Small intestine (tissue), 7 donors: ENCODE data around the gene RASL12. TPM values are rescaled to one million over a fixed set of nuclear protein-coding genes. Genes with fewer than 3 reads are reported as not detected.
A peak's percentile ranks its signal among the peaks of the same experiment; 100 is the strongest.

Source experiments
- DNase-seq, 2 donors: peaks; one replicate each; pipeline versions ENCODE4 v3.0.0 to v3.0.0-alpha.2; 2013
- FAIRE-seq: peaks from 2 replicates; lab custom pipeline; 2012; peaks lifted over from hg19 to GRCh38; lab: Jason Lieb, UNC
- H3K27ac ChIP-seq, 3 donors: one replicate each; pipeline ENCODE4 v1.5.1; 2013; ENCODE audit warnings: low read length in 2 of 3, mild to moderate bottlenecking in 2 of 3, control low read depth in 1 of 3, inconsistent platforms in 1 of 3, low read depth in 1 of 3, moderate library complexity in 1 of 3
- H3K27me3 ChIP-seq, 3 donors: one replicate each; pipeline ENCODE4 v1.6.1; 2013; ENCODE audit warnings: low read length in 3 of 3, inconsistent platforms in 1 of 3; ENCODE audit not compliant: control insufficient read depth in 3 of 3, insufficient read depth in 3 of 3
- H3K36me3 ChIP-seq, 3 donors: one replicate each; pipeline ENCODE4 v1.6.1; 2013; ENCODE audit warnings: low read length in 3 of 3, inconsistent platforms in 1 of 3, low read depth in 1 of 3, mild to moderate bottlenecking in 1 of 3, moderate library complexity in 1 of 3; ENCODE audit not compliant: control insufficient read depth in 3 of 3, insufficient read depth in 2 of 3
- H3K4me1 ChIP-seq, 3 donors: one replicate each; pipeline ENCODE4 v1.6.1; 2013; ENCODE audit warnings: low read length in 2 of 3, inconsistent platforms in 1 of 3, low read depth in 1 of 3, mild to moderate bottlenecking in 1 of 3, moderate library complexity in 1 of 3; ENCODE audit not compliant: control insufficient read depth in 3 of 3, insufficient read depth in 2 of 3
- H3K4me3 ChIP-seq, 3 donors: one replicate each; pipeline ENCODE4 v1.5.1; 2013; ENCODE audit warnings: low read length in 3 of 3, control low read depth in 1 of 3, inconsistent platforms in 1 of 3, low read depth in 1 of 3, mild to moderate bottlenecking in 1 of 3, moderate library complexity in 1 of 3
- H3K9me3 ChIP-seq, 2 donors: one replicate each; pipeline ENCODE4 v1.6.1; 2013; ENCODE audit warnings: low read depth in 1 of 2, low read length in 1 of 2; ENCODE audit not compliant: control insufficient read depth in 2 of 2, insufficient read depth in 1 of 2
- WGBS, 3 donors: extraction: QIAGEN DNeasy Blood & Tissue Kit; methylation state at CpG; one replicate each; pipeline ENCODE4 v1.1.7; 2013; 5-methylcytosine and 5-hydroxymethylcytosine counted together
- polyA plus RNA-seq, 4 donors: library from polyadenylated mRNA; stranded (reverse) in 3 of 4; unstranded in 1 of 4; fragments of 200-250 nt in 3 of 4; fragments of 120-200 nt in 1 of 4; gene quantifications; one replicate each; pipeline versions ENCODE4 v1.2.1 to v1.2.3, GENCODE V29; 2013
- donor health status: healthy with polysubstance abuse.
- donor health status: control.
- donor health status: control.
- donor health status: Bipolar disorder and iron deficiency.
- donor health status: healthy.

RASL12 gene
- polyA plus RNA-seq, 4 donors = 0.45 to 7.7 (median 2.2) TPM

- Histone ChIP-seq H3K36me3 (peaks cover 0 to 8% (median 0%) of the 10 kb centered on the region in 3 donors), H3K27me3 (no peaks in the 10 kb centered on the region), H3K4me3 (no peak overlapping the region), H3K4me1 (peaks cover 0 to 71% (median 21%) of the 10 kb centered on the region in 3 donors), H3K27ac (peak overlapping the region; percentile 83 to 96 (median 91)), H3K9me3 (no peaks in the 10 kb centered on the region)
- 33 to 60% (median 47%) methylated on average over 13 of the region's 13 CpGs for WGBS, 3 donors
- no peak for FAIRE-seq
- peak; percentile 52 to 54 for DNase-seq
Observed at GRCh38 chr15:65087873-65088642, 20.3 kb upstream of the RASL12 start.

GRCh38 chr15:65087411-65087810 is 19.6 kb upstream of the RASL12 start:
- Histone ChIP-seq H3K4me1 (peaks cover 0 to 71% (median 21%) of the 10 kb centered on the region in 3 donors), H3K27me3 (no peaks in the 10 kb centered on the region), H3K36me3 (peaks cover 0 to 4% (median 0%) of the 10 kb centered on the region in 3 donors), H3K9me3 (no peaks in the 10 kb centered on the region), H3K27ac (peak overlapping the region; percentile 41 to 96 (median 91)), H3K4me3 (no peak overlapping the region)
- DNase-seq (peak; percentile 28 to 32), FAIRE-seq (no peak)
- WGBS, 3 donors = 83 to 88% (median 83%) methylated on average over 3 of the region's 3 CpGs

- no peak for FAIRE-seq
Observed at GRCh38 chr15:65086680-65087111, 18.9 kb upstream of the RASL12 start.

GRCh38 chr15:65085990-65086679 is 18.3 kb upstream of the RASL12 start:
- H3K9me3 ChIP-seq = no peaks in the 10 kb centered on the region
- peaks cover 0 to 4% (median 0%) of the 10 kb centered on the region in 3 donors for H3K27me3 ChIP-seq
- peaks cover 0 to 74% (median 21%) of the 10 kb centered on the region in 3 donors for H3K4me1 ChIP-seq
- peak; percentile 46 to 63 for DNase-seq
- H3K36me3 ChIP-seq = peaks cover 0 to 4% (median 0%) of the 10 kb centered on the region in 3 donors
- H3K27ac ChIP-seq = no peak overlapping the region
- no peak for FAIRE-seq
- H3K4me3 ChIP-seq = no peak overlapping the region
- 85 to 91% (median 87%) methylated on average over 6 of the region's 6 CpGs for WGBS, 3 donors

More at GRCh38 chr15:65086680-65087111, 18.9 kb upstream of the RASL12 start:
- H3K9me3 ChIP-seq = no peaks in the 10 kb centered on the region
- no peak overlapping the region for H3K4me3 ChIP-seq
- no peak for DNase-seq
- peaks cover 0 to 4% (median 0%) of the 10 kb centered on the region in 3 donors for H3K36me3 ChIP-seq
- 62 to 73% (median 71%) methylated on average over 6 of the region's 6 CpGs for WGBS, 3 donors
- peaks cover 0 to under 1% (median 0%) of the 10 kb centered on the region in 3 donors for H3K27me3 ChIP-seq
- peaks cover 0 to 73% (median 21%) of the 10 kb centered on the region in 3 donors for H3K4me1 ChIP-seq
- H3K27ac ChIP-seq = peak overlapping the region in 1 of 3 donors; percentile 91

- H3K27ac ChIP-seq = no peak overlapping the region
- H3K27me3 ChIP-seq = peaks cover 0 to 4% (median 0%) of the 10 kb centered on the region in 3 donors
- no peak overlapping the region for H3K4me3 ChIP-seq
- WGBS, 3 donors = 78 to 84% (median 79%) methylated on average over 8 of the region's 8 CpGs
- H3K4me1 ChIP-seq = peaks cover 0 to 70% (median 21%) of the 10 kb centered on the region in 3 donors
- FAIRE-seq = no peak
- DNase-seq = no peak
- peaks cover 0 to 1% (median 0%) of the 10 kb centered on the region in 3 donors for H3K36me3 ChIP-seq
- H3K9me3 ChIP-seq = no peaks in the 10 kb centered on the region
Observed at GRCh38 chr15:65085207-65085753, 17.5 kb upstream of the RASL12 start.

GRCh38 chr15:65084500-65085206 is 16.9 kb upstream of the RASL12 start:
- Histone ChIP-seq H3K27me3 (peaks cover 0 to 4% (median 0%) of the 10 kb centered on the region in 3 donors), H3K27ac (peak overlapping the region in 1 of 3 donors; percentile 28), H3K36me3 (no peaks in the 10 kb centered on the region), H3K9me3 (no peaks in the 10 kb centered on the region), H3K4me1 (peaks cover 0 to 64% (median 19%) of the 10 kb centered on the region in 3 donors), H3K4me3 (no peak overlapping the region)
- no peak for FAIRE-seq
- DNase-seq = peak in 1 of 2 donors; percentile 79
- WGBS, 3 donors = 78 to 85% (median 83%) methylated on average over 7 of the region's 7 CpGs

- H3K36me3 ChIP-seq = no peaks in the 10 kb centered on the region
- H3K27me3 ChIP-seq = peaks cover 0 to 4% (median 0%) of the 10 kb centered on the region in 3 donors
- FAIRE-seq (no peak), DNase-seq (peak in 1 of 2 donors; percentile 54)
- H3K9me3 ChIP-seq = no peaks in the 10 kb centered on the region
- no peak overlapping the region for H3K27ac ChIP-seq
- peaks cover 0 to 51% (median 16%) of the 10 kb centered on the region in 3 donors for H3K4me1 ChIP-seq
- no peak overlapping the region for H3K4me3 ChIP-seq
- 50 to 69% (median 66%) methylated on average over 7 of the region's 7 CpGs for WGBS, 3 donors
Observed at GRCh38 chr15:65083262-65083701, 15.5 kb upstream of the RASL12 start.
